Endodermal cell (in vitro differentiated cells): ENCODE results near the gene SERPINI1. TPM values are rescaled to one million over a fixed set of nuclear protein-coding genes. Genes with fewer than 3 reads are reported as not detected.
A peak's percentile ranks its signal among the peaks of the same experiment; 100 is the strongest.

Experiments
- DNase-seq: peaks from one replicate; pipeline ENCODE4 v3.0.0-alpha.2; 2017
- H3K27ac ChIP-seq: 2 replicates; pipeline ENCODE4 v1.5.1; 2013; ENCODE audit warnings: mild to moderate bottlenecking, low read depth, low read length, moderate library complexity
- H3K27me3 ChIP-seq: 2 replicates; pipeline ENCODE4 v1.6.1; 2013; ENCODE audit warnings: mild to moderate bottlenecking, low read length, moderate library complexity; ENCODE audit not compliant: insufficient read depth, control insufficient read depth, poor library complexity, severe bottlenecking
- H3K36me3 ChIP-seq: 2 replicates; pipeline ENCODE4 v1.7.0; 2013; ENCODE audit warnings: mild to moderate bottlenecking, low read length, moderate library complexity; ENCODE audit not compliant: control insufficient read depth, insufficient read depth
- H3K4me1 ChIP-seq: one replicate; pipeline ENCODE4 v1.7.0; 2013; ENCODE audit warnings: low read length; ENCODE audit not compliant: control insufficient read depth, insufficient read depth
- H3K4me3 ChIP-seq: 2 replicates; pipeline ENCODE4 v1.5.1; 2013; ENCODE audit warnings: mild to moderate bottlenecking, low read length, moderate library complexity
- H3K9ac ChIP-seq: 2 replicates; pipeline ENCODE4 v1.6.1; 2013; ENCODE audit warnings: mild to moderate bottlenecking, low read length, moderate library complexity; ENCODE audit not compliant: poor library complexity, severe bottlenecking; ENCODE audit errors: extremely low read depth
- H3K9me3 ChIP-seq: 2 replicates; pipeline ENCODE4 v1.6.1; 2013; ENCODE audit warnings: mild to moderate bottlenecking, low read length, moderate library complexity; ENCODE audit not compliant: control insufficient read depth
- H3K27ac Mint-ChIP-seq: 2 replicates; pipeline ENCODE4 v1.8.0; 2020; ENCODE audit warnings: mixed read lengths
- H3K27me3 Mint-ChIP-seq: 2 replicates; pipeline ENCODE4 v1.8.0; 2021; ENCODE audit warnings: mild to moderate bottlenecking, mixed read lengths; ENCODE audit not compliant: insufficient read depth
- H3K36me3 Mint-ChIP-seq: 2 replicates; pipeline ENCODE4 v1.8.0; 2020; ENCODE audit warnings: low read depth, mixed read lengths
- H3K4me1 Mint-ChIP-seq: 2 replicates; pipeline ENCODE4 v1.8.0; 2020; ENCODE audit warnings: mixed read lengths
- H3K4me3 Mint-ChIP-seq: 2 replicates; pipeline ENCODE4 v1.8.0; 2020; ENCODE audit warnings: mild to moderate bottlenecking, moderate library complexity, mixed read lengths
- H3K9me3 Mint-ChIP-seq: 2 replicates; pipeline ENCODE4 v1.8.0; 2020; ENCODE audit warnings: mild to moderate bottlenecking, mixed read lengths
- CTCF ChIP-seq: fragments of 200-600 bp; sonication (generic); conservative IDR thresholded peaks from 2 replicates; pipeline ENCODE4 v1.5.0; 2021; ENCODE audit warnings: antibody characterized with exemption, mild to moderate bottlenecking
- WGBS, 2 experiments: methylation state at CpG; one replicate each; pipeline versions ENCODE4 v1.1.5 to v1.1.7; 2013; ENCODE audit warnings: missing lambda C conversion rate in 2 of 2, mixed read lengths in 1 of 2; ENCODE audit not compliant: insufficient coverage in 1 of 2, insufficient read length in 1 of 2; 5-methylcytosine and 5-hydroxymethylcytosine counted together
- total RNA-seq, 2 donors: library from RNA; stranded (reverse); fragmentation: NEBNext Ultra II Directional in 1 of 2; extraction: Animal tissue kit (Norgen Biotek cat#: 25700) in 1 of 2; gene quantifications; 2 replicates in 1 of 2; 3 replicates in 1 of 2; pipeline ENCODE4 v1.2.1, GENCODE V29; 2021

The SERPINI1 gene
- total RNA-seq, 2 donors from 2014 or later, result 16.1 to 21.2 TPM

GRCh38 chr3:167700046-167700445 is 35.5 kb upstream of the SERPINI1 start:
- Histone ChIP-seq H3K4me1 (peaks cover 15% of the 10 kb centered on the region), H3K9me3 (no peaks in the 10 kb centered on the region), H3K36me3 (peaks cover 54% of the 10 kb centered on the region), H3K27me3 (no peaks in the 10 kb centered on the region), H3K9ac (no peak overlapping the region), H3K27ac (no peak overlapping the region), H3K4me3 (no peak overlapping the region)
- no peaks in the 10 kb centered on the region for H3K27me3 Mint-ChIP-seq
- H3K4me1 Mint-ChIP-seq, result peaks cover 46% of the 10 kb centered on the region
- no peak overlapping the region for H3K4me3 Mint-ChIP-seq
- no peak for TF ChIP-seq CTCF
- no peak for DNase-seq
- H3K27ac Mint-ChIP-seq, result no peak overlapping the region
- H3K9me3 Mint-ChIP-seq, result no peaks in the 10 kb centered on the region
- H3K36me3 Mint-ChIP-seq, result peaks cover 42% of the 10 kb centered on the region
- WGBS, 2 experiments, result 97 to 100% methylated on average over 1 to 4 of the region's 4 CpGs

GRCh38 chr3:167700926-167701325 is 34.6 kb upstream of the SERPINI1 start:
- WGBS, 2 experiments, result 100% methylated on average over 2 of the region's 2 CpGs; no CpG with 5 or more reads in 1 of the 2 experiments
- H3K4me1 Mint-ChIP-seq, result peaks cover 43% of the 10 kb centered on the region
- H3K4me3 ChIP-seq, result no peak overlapping the region
- H3K36me3 ChIP-seq, result peaks cover 47% of the 10 kb centered on the region
- H3K9me3 Mint-ChIP-seq, result no peaks in the 10 kb centered on the region
- peaks cover 12% of the 10 kb centered on the region for H3K4me1 ChIP-seq
- H3K36me3 Mint-ChIP-seq, result peaks cover 36% of the 10 kb centered on the region
- no peak overlapping the region for H3K9ac ChIP-seq
- DNase-seq, result no peak
- H3K27ac Mint-ChIP-seq, result peak overlapping the region; percentile 44
- H3K9me3 ChIP-seq, result no peaks in the 10 kb centered on the region
- no peaks in the 10 kb centered on the region for H3K27me3 Mint-ChIP-seq
- no peak for TF ChIP-seq CTCF
- no peak overlapping the region for H3K4me3 Mint-ChIP-seq
- H3K27ac ChIP-seq, result no peak overlapping the region
- no peaks in the 10 kb centered on the region for H3K27me3 ChIP-seq

- TF ChIP-seq CTCF, result no peak
- H3K4me3 Mint-ChIP-seq, result no peak overlapping the region
- H3K9me3 Mint-ChIP-seq, result no peaks in the 10 kb centered on the region
- H3K36me3 Mint-ChIP-seq, result peaks cover 45% of the 10 kb centered on the region
- no peak overlapping the region for H3K27ac Mint-ChIP-seq
- Histone ChIP-seq H3K9ac (no peak overlapping the region), H3K36me3 (peaks cover 78% of the 10 kb centered on the region), H3K4me3 (no peak overlapping the region), H3K4me1 (peaks cover 5% of the 10 kb centered on the region), H3K27ac (no peak overlapping the region), H3K9me3 (no peaks in the 10 kb centered on the region), H3K27me3 (no peaks in the 10 kb centered on the region)
- 98 to 100% methylated on average over 2 of the region's 2 CpGs for WGBS, 2 experiments
- peaks cover 40% of the 10 kb centered on the region for H3K4me1 Mint-ChIP-seq
- no peak for DNase-seq
- H3K27me3 Mint-ChIP-seq, result no peaks in the 10 kb centered on the region
Observed at GRCh38 chr3:167705840-167706239, 29.7 kb upstream of the SERPINI1 start.
